Mammary epithelial cell (primary cell): ENCODE measurements around the gene PRDM5.

Experiments used
- CTCF ChIP-seq, 2 donors: IDR thresholded peaks in 1 of 2; conservative IDR thresholded peaks in 1 of 2; 2 replicates each; pipeline ENCODE4 v1.5.1; 2011 to 2012; ENCODE audit warnings: inconsistent platforms in 2 of 2, low read length in 2 of 2, mild to moderate bottlenecking in 2 of 2, control low read depth in 1 of 2, low read depth in 1 of 2; ENCODE audit not compliant: insufficient read depth in 1 of 2; ENCODE audit errors: extremely low read depth in 1 of 2
- EZH2 ChIP-seq: IDR thresholded peaks from 2 replicates; pipeline ENCODE4 v1.6.1; 2012; ENCODE audit warnings: low read length, inconsistent platforms, borderline replicate concordance

GRCh38 chr4:120753854-120754253 is 168.7 kb downstream of the PRDM5 start:
- TF ChIP-seq CTCF (conservative IDR thresholded peaks at IDR 0.05 in 1 of 2, IDR thresholded peaks at IDR 0.05 in 1 of 2; ENCODE audit: extremely low read depth in 1 of 2, insufficient read depth in 1 of 2, low read depth in 1 of 2, low read length in 2 of 2), result no peak
- TF ChIP-seq EZH2, result no peak
